Liver (tissue), 9 donors: ENCODE data around the gene HLA-DPB1. TPM values are rescaled to one million over a fixed set of nuclear protein-coding genes. Genes with fewer than 3 reads are reported as not detected.
A peak's percentile ranks its signal among the peaks of the same experiment; 100 is the strongest.

Experiments used
- DNase-seq: peaks from one replicate; pipeline ENCODE4 v3.0.0-alpha.2; 2017; ENCODE audit warnings: low spot score
- H3K27ac ChIP-seq, 2 donors: one replicate each; pipeline ENCODE4 v1.7.0; 2013; ENCODE audit warnings: inconsistent platforms in 2 of 2, low read length in 2 of 2, control low read depth in 1 of 2, low read depth in 1 of 2, mild to moderate bottlenecking in 1 of 2
- H3K27me3 ChIP-seq, 4 donors: one replicate each; pipeline versions ENCODE4 v1.6.1 to v1.7.0; 2013; ENCODE audit warnings: low read length in 3 of 4, inconsistent platforms in 1 of 4, mild to moderate bottlenecking in 1 of 4, moderate library complexity in 1 of 4; ENCODE audit not compliant: control insufficient read depth in 4 of 4, insufficient read depth in 4 of 4
- H3K36me3 ChIP-seq, 4 donors: one replicate each; pipeline versions ENCODE4 v1.6.1 to v1.7.0; 2013; ENCODE audit warnings: low read length in 3 of 4, mild to moderate bottlenecking in 3 of 4, low read depth in 1 of 4, moderate library complexity in 1 of 4; ENCODE audit not compliant: control insufficient read depth in 4 of 4, insufficient read depth in 3 of 4
- H3K4me1 ChIP-seq, 4 donors: one replicate each; pipeline versions ENCODE4 v1.6.1 to v1.7.0; 2013; ENCODE audit warnings: low read length in 3 of 4, mild to moderate bottlenecking in 3 of 4, moderate library complexity in 1 of 4; ENCODE audit not compliant: control insufficient read depth in 4 of 4, insufficient read depth in 4 of 4
- H3K4me3 ChIP-seq, 3 donors: one replicate each; pipeline versions ENCODE4 v1.6.1 to v1.7.0; 2013; ENCODE audit warnings: low read length in 3 of 3, control low read depth in 1 of 3, low read depth in 1 of 3, mild to moderate bottlenecking in 1 of 3
- H3K9ac ChIP-seq, 2 donors: one replicate each; pipeline ENCODE4 v1.7.0; 2013; ENCODE audit warnings: low read length in 2 of 2, mild to moderate bottlenecking in 2 of 2, moderate library complexity in 2 of 2, control low read depth in 1 of 2, low read depth in 1 of 2
- H3K9me3 ChIP-seq, 4 donors: one replicate each; pipeline versions ENCODE4 v1.6.1 to v1.7.0; 2013; ENCODE audit warnings: low read length in 3 of 4; ENCODE audit not compliant: control insufficient read depth in 4 of 4
- EGR1 ChIP-seq, 2 donors: IDR thresholded peaks; 2 replicates each; pipeline ENCODE4 v1.6.1; 2016 to 2018; ENCODE audit warnings: antibody characterized with exemption in 2 of 2, low read depth in 2 of 2
- FOXA1 ChIP-seq: IDR thresholded peaks from 2 replicates; pipeline ENCODE4 v1.6.1; 2016; ENCODE audit warnings: antibody characterized with exemption
- HNF4A ChIP-seq, 2 donors: conservative IDR thresholded peaks; 2 replicates each; pipeline ENCODE4 v1.6.1; 2016; ENCODE audit warnings: antibody characterized with exemption in 2 of 2, mild to moderate bottlenecking in 2 of 2
- HNF4G ChIP-seq: IDR thresholded peaks from 2 replicates; pipeline ENCODE4 v1.6.1; 2016; ENCODE audit warnings: antibody characterized with exemption
- JUND ChIP-seq, 2 donors: IDR thresholded peaks; 2 replicates each; pipeline ENCODE4 v1.6.1; 2016; ENCODE audit warnings: antibody characterized with exemption in 2 of 2
- NR2F2 ChIP-seq: IDR thresholded peaks from 2 replicates; pipeline ENCODE4 v1.6.1; 2016; ENCODE audit warnings: antibody characterized with exemption
- RAD21 ChIP-seq, 2 donors: IDR thresholded peaks; 2 replicates each; pipeline ENCODE4 v1.6.1; 2016; ENCODE audit warnings: antibody characterized with exemption in 2 of 2, mild to moderate bottlenecking in 2 of 2
- RXRA ChIP-seq, 2 donors: IDR thresholded peaks; 2 replicates each; pipeline ENCODE4 v1.6.1; 2017 to 2018; ENCODE audit warnings: antibody characterized with exemption in 2 of 2, mild to moderate bottlenecking in 1 of 2
- SP1 ChIP-seq: IDR thresholded peaks from 2 replicates; pipeline ENCODE4 v1.6.1; 2018; ENCODE audit warnings: antibody characterized with exemption, mild to moderate bottlenecking
- TAF1 ChIP-seq: conservative IDR thresholded peaks from 2 replicates; pipeline ENCODE4 v1.6.1; 2016; ENCODE audit warnings: antibody characterized with exemption, mild to moderate bottlenecking
- YY1 ChIP-seq: IDR thresholded peaks from 2 replicates; pipeline ENCODE4 v1.6.1; 2016; ENCODE audit warnings: antibody characterized with exemption, mild to moderate bottlenecking
- WGBS: extraction: QIAGEN DNeasy Blood & Tissue Kit; methylation state at CpG from one replicate; pipeline ENCODE4 v1.1.7; 2013; 5-methylcytosine and 5-hydroxymethylcytosine counted together
- polyA plus RNA-seq, 2 donors: library from polyadenylated mRNA; stranded (reverse) in 1 of 2; unstranded in 1 of 2; fragments of 200-250 nt in 1 of 2; fragments of >200 nt in 1 of 2; fragmentation: Nextera tagmentation in 1 of 2; extraction: Ambion mirVana in 1 of 2; gene quantifications; one replicate each; pipeline versions ENCODE4 v1.2.1 to v1.2.3, GENCODE V29; 2013 to 2015
- total RNA-seq, 2 donors: library from RNA; depleted of rRNA; stranded (reverse); fragments of >200 nt; gene quantifications; one replicate each; pipeline ENCODE4 v1.2.3, GENCODE V29; 2014
- TF ChIP-seq, protein P1 (sequence below): IDR thresholded peaks from 2 replicates; pipeline ENCODE4 v1.6.1; 2016; ENCODE audit warnings: antibody characterized with exemption, mild to moderate bottlenecking
- TF ChIP-seq, protein P2 (sequence below): fragments of 150-350 bp; IDR thresholded peaks from 2 replicates; pipeline ENCODE4 v1.5.1; 2017; ENCODE audit warnings: improper control_type of control experiment, low read depth, low read length; ENCODE audit not compliant: missing input control
- TF ChIP-seq, protein P3 (sequence below): IDR thresholded peaks from 2 replicates; pipeline ENCODE4 v1.6.1; 2016; ENCODE audit warnings: antibody characterized with exemption
- TF ChIP-seq, protein P4 (sequence below): IDR thresholded peaks from 2 replicates; pipeline ENCODE4 v1.6.1; 2016; ENCODE audit warnings: antibody characterized with exemption
- TF ChIP-seq, protein P5 (sequence below): IDR thresholded peaks from 2 replicates; pipeline ENCODE4 v1.6.1; 2016; ENCODE audit warnings: antibody characterized with exemption
- donor health status: healthy.
- donor health status: healthy.
- donor health status: healthy.
- donor health status: healthy.
- donor health status: healthy.

HLA-DPB1 gene
- total and polyA plus RNA-seq, 4 donors = 15.5 to 37.8 (median 24.0) TPM

DNA sequence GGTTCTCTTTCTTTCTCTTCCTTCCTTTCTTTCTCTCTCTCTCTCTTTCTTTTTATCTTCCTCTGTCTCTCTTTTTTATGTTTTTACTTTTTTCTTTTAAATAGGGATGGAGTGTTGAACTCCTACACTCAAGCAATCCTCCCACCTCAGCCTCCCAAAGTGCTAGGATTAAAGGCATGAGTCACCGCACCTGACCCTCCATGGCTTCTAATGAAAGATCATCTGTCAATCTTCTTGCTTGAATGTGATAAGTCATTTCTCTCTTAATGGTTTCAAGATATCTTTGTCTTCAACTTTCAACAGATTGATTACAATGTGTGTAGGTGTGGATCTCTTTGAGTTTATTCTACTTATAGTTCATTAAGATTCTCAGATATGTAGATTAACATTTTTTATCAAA, 41.2 kb upstream of the HLA-DPB1 start:
- Histone ChIP-seq H3K27me3 (no peaks in the 10 kb centered on the region), H3K36me3 (no peaks in the 10 kb centered on the region), H3K4me1 (peaks cover 3 to 6% (median 5%) of the 10 kb centered on the region in 4 donors), H3K9me3 (no peaks in the 10 kb centered on the region), H3K4me3 (no peak overlapping the region), H3K9ac (no peak overlapping the region), H3K27ac (no peak overlapping the region)
- 97% methylated on average over 1 of the region's 1 CpG for WGBS
- DNase-seq = no peak
- TF ChIP-seq NR2F2 = no peak
- no peak for TF ChIP-seq JUND (IDR thresholded peaks at IDR 0.05)
- no peak for TF ChIP-seq RXRA (IDR thresholded peaks at IDR 0.05)
- TF ChIP-seq, protein P1, sequence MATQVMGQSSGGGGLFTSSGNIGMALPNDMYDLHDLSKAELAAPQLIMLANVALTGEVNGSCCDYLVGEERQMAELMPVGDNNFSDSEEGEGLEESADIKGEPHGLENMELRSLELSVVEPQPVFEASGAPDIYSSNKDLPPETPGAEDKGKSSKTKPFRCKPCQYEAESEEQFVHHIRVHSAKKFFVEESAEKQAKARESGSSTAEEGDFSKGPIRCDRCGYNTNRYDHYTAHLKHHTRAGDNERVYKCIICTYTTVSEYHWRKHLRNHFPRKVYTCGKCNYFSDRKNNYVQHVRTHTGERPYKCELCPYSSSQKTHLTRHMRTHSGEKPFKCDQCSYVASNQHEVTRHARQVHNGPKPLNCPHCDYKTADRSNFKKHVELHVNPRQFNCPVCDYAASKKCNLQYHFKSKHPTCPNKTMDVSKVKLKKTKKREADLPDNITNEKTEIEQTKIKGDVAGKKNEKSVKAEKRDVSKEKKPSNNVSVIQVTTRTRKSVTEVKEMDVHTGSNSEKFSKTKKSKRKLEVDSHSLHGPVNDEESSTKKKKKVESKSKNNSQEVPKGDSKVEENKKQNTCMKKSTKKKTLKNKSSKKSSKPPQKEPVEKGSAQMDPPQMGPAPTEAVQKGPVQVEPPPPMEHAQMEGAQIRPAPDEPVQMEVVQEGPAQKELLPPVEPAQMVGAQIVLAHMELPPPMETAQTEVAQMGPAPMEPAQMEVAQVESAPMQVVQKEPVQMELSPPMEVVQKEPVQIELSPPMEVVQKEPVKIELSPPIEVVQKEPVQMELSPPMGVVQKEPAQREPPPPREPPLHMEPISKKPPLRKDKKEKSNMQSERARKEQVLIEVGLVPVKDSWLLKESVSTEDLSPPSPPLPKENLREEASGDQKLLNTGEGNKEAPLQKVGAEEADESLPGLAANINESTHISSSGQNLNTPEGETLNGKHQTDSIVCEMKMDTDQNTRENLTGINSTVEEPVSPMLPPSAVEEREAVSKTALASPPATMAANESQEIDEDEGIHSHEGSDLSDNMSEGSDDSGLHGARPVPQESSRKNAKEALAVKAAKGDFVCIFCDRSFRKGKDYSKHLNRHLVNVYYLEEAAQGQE = no peak
- TF ChIP-seq HNF4G = no peak

DNA sequence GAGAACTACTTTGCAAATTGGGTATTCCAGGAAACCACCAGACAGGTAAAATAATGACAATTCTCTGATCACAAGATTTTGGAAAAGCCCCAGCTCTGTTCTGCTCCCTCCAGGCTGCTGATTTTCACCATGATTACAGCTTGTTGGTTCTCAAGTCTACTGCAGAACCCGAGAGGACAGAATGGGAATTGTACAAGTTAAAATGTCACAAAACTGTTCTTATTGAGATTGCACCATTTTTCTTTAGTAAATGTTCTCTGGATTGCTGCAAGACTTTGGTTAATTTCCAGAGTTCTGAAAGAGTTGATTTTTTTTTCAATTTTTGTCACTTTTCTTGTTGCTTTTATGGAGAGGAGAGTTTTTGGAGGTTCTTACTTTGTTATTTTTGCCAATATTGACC, 39.3 kb upstream of the HLA-DPB1 start:
- TF ChIP-seq TAF1 (no peak), YY1 (peak; percentile 55), SP1 (no peak), HNF4A (conservative IDR thresholded peaks at IDR 0.05) (peak in 1 of 2 donors; percentile 37)
- TF ChIP-seq, protein P2, sequence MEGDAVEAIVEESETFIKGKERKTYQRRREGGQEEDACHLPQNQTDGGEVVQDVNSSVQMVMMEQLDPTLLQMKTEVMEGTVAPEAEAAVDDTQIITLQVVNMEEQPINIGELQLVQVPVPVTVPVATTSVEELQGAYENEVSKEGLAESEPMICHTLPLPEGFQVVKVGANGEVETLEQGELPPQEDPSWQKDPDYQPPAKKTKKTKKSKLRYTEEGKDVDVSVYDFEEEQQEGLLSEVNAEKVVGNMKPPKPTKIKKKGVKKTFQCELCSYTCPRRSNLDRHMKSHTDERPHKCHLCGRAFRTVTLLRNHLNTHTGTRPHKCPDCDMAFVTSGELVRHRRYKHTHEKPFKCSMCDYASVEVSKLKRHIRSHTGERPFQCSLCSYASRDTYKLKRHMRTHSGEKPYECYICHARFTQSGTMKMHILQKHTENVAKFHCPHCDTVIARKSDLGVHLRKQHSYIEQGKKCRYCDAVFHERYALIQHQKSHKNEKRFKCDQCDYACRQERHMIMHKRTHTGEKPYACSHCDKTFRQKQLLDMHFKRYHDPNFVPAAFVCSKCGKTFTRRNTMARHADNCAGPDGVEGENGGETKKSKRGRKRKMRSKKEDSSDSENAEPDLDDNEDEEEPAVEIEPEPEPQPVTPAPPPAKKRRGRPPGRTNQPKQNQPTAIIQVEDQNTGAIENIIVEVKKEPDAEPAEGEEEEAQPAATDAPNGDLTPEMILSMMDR = no peak
- Histone ChIP-seq H3K9ac (no peak overlapping the region), H3K4me1 (peaks cover 3 to 6% (median 5%) of the 10 kb centered on the region in 4 donors), H3K27ac (no peak overlapping the region), H3K36me3 (no peaks in the 10 kb centered on the region), H3K27me3 (no peaks in the 10 kb centered on the region), H3K9me3 (no peaks in the 10 kb centered on the region), H3K4me3 (no peak overlapping the region)
- 34% methylated on average over 1 of the region's 1 CpG for WGBS
- no peak for DNase-seq

DNA sequence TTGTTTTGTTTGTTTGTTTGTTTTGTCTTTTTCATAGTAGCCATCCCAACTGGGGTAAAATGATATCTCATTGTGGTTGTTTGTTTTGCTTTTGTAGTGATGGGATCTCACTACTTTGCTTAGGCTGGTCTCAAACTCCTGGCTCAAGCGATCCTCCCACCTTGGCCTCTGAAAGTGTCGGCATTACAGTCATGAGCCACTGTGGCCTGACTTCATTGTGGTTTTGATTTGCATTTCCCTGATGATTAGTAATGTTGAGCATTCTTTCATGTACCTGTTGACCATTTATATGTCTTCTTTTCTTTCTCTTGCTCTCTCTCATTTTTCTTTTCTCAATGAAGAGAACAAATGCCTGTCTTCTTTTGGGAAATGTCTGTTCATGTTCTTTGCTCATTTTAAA, 35.6 kb upstream of the HLA-DPB1 start:
- no peak for DNase-seq
- no peaks in the 10 kb centered on the region for H3K9me3 ChIP-seq
- H3K4me1 ChIP-seq = peaks cover 3 to 6% (median 5%) of the 10 kb centered on the region in 4 donors
- H3K4me3 ChIP-seq = no peak overlapping the region
- H3K36me3 ChIP-seq = no peaks in the 10 kb centered on the region
- no peak overlapping the region for H3K27ac ChIP-seq
- 90% methylated on average over 2 of the region's 2 CpGs for WGBS
- no peak overlapping the region for H3K9ac ChIP-seq
- H3K27me3 ChIP-seq = no peaks in the 10 kb centered on the region
- no peak for TF ChIP-seq NR2F2
- TF ChIP-seq, protein P1 = no peak
- TF ChIP-seq, protein P3, sequence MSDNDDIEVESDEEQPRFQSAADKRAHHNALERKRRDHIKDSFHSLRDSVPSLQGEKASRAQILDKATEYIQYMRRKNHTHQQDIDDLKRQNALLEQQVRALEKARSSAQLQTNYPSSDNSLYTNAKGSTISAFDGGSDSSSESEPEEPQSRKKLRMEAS = no peak
- TF ChIP-seq RXRA (IDR thresholded peaks at IDR 0.05) = no peak
- TF ChIP-seq EGR1 (IDR thresholded peaks at IDR 0.05; ENCODE audit: low read depth in 2 of 2) = no peak
- TF ChIP-seq, protein P4, sequence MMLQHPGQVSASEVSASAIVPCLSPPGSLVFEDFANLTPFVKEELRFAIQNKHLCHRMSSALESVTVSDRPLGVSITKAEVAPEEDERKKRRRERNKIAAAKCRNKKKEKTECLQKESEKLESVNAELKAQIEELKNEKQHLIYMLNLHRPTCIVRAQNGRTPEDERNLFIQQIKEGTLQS = no peak
- TF ChIP-seq, protein P5, sequence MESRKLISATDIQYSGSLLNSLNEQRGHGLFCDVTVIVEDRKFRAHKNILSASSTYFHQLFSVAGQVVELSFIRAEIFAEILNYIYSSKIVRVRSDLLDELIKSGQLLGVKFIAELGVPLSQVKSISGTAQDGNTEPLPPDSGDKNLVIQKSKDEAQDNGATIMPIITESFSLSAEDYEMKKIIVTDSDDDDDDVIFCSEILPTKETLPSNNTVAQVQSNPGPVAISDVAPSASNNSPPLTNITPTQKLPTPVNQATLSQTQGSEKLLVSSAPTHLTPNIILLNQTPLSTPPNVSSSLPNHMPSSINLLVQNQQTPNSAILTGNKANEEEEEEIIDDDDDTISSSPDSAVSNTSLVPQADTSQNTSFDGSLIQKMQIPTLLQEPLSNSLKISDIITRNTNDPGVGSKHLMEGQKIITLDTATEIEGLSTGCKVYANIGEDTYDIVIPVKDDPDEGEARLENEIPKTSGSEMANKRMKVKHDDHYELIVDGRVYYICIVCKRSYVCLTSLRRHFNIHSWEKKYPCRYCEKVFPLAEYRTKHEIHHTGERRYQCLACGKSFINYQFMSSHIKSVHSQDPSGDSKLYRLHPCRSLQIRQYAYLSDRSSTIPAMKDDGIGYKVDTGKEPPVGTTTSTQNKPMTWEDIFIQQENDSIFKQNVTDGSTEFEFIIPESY = no peak
- no peak for TF ChIP-seq SP1
- no peak for TF ChIP-seq RAD21 (IDR thresholded peaks at IDR 0.05)
- TF ChIP-seq HNF4A (conservative IDR thresholded peaks at IDR 0.05) = no peak
- TF ChIP-seq JUND (IDR thresholded peaks at IDR 0.05) = no peak
- TF ChIP-seq TAF1 = no peak
- no peak for TF ChIP-seq FOXA1
